Keratinocyte (primary cell): ENCODE results near the gene RAB11FIP2.

Experiments used
- CTCF ChIP-seq, 3 experiments: IDR thresholded peaks in 1 of 3; conservative IDR thresholded peaks in 1 of 3; optimal IDR thresholded peaks in 1 of 3; 2 replicates in 2 of 3; 3 replicates in 1 of 3; pipeline versions ENCODE3 to v1.5.1; 2011; ENCODE audit warnings: low read length in 3 of 3, mild to moderate bottlenecking in 3 of 3, moderate library complexity in 2 of 3, control low read depth in 1 of 3, inconsistent platforms in 1 of 3; ENCODE audit not compliant: insufficient read depth in 2 of 3; ENCODE audit errors: extremely low read depth in 1 of 3
- EZH2 ChIP-seq: IDR thresholded peaks from one replicate; pipeline ENCODE4 v1.6.1; 2012; ENCODE audit warnings: inconsistent platforms, mild to moderate bottlenecking, low read length, moderate library complexity

- TF ChIP-seq CTCF (optimal IDR thresholded peaks at IDR 0.05 in 1 of 3, IDR thresholded peaks at IDR 0.05 in 1 of 3, conservative IDR thresholded peaks at IDR 0.05 in 1 of 3; ENCODE audit: extremely low read depth in 1 of 3, insufficient read depth in 2 of 3, low read length in 3 of 3) = no peak
- no peak for TF ChIP-seq EZH2
Observed at GRCh38 chr10:118052816-118053215, 6.1 kb upstream of the RAB11FIP2 start.
